CD14-positive monocyte (primary cell): ENCODE data around the gene KDM4C. TPM values are rescaled to one million over a fixed set of nuclear protein-coding genes. Genes with fewer than 3 reads are reported as not detected.

Source experiments
- DNase-seq, 3 donors: peaks; one replicate each; pipeline ENCODE4 v3.0.0-alpha.2; 2011 to 2022
- H2AFZ ChIP-seq: 2 replicates; pipeline ENCODE4 v1.6.0; 2012; ENCODE audit warnings: mild to moderate bottlenecking, low read depth, low read length, inconsistent platforms; ENCODE audit not compliant: insufficient read depth, poor library complexity, severe bottlenecking
- H3K27ac ChIP-seq, 2 donors: 1 replicate in 1 of 2; 2 replicates in 1 of 2; pipeline ENCODE4 v1.5.1; 2012 to 2013; ENCODE audit warnings: low read length in 2 of 2, control low read depth in 1 of 2, inconsistent platforms in 1 of 2, low read depth in 1 of 2, mild to moderate bottlenecking in 1 of 2
- H3K27me3 ChIP-seq, 2 donors: one replicate each; pipeline versions ENCODE4 v1.6.0 to v1.6.1; 2011 to 2013; ENCODE audit warnings: low read length in 2 of 2; ENCODE audit not compliant: control insufficient read depth in 2 of 2, insufficient read depth in 2 of 2
- H3K36me3 ChIP-seq, 2 donors: replicated peaks in 1 of 2; 1 replicate in 1 of 2; 2 replicates in 1 of 2; pipeline versions ENCODE4 v1.5.1 to v1.6.1; 2012 to 2013; ENCODE audit warnings: low read length in 2 of 2, control low read depth in 1 of 2, inconsistent platforms in 1 of 2, mild to moderate bottlenecking in 1 of 2; ENCODE audit not compliant: insufficient read depth in 2 of 2, control insufficient read depth in 1 of 2
- H3K4me1 ChIP-seq, 2 donors: 1 replicate in 1 of 2; 2 replicates in 1 of 2; pipeline versions ENCODE4 v1.5.1 to v1.6.1; 2012 to 2013; ENCODE audit warnings: low read length in 2 of 2, control low read depth in 1 of 2, inconsistent platforms in 1 of 2, mild to moderate bottlenecking in 1 of 2, moderate library complexity in 1 of 2; ENCODE audit not compliant: insufficient read depth in 2 of 2, control insufficient read depth in 1 of 2
- H3K4me2 ChIP-seq: replicated peaks from 2 replicates; pipeline ENCODE3; 2012; ENCODE audit warnings: low read length, moderate library complexity, mild to moderate bottlenecking; ENCODE audit not compliant: poor library complexity, severe bottlenecking; ENCODE audit errors: extremely low read depth
- H3K4me3 ChIP-seq, 3 experiments: fragments of 200-600 bp in 1 of 3; sonication (generic) in 1 of 3; replicated peaks in 1 of 3; 1 replicate in 2 of 3; 2 replicates in 1 of 3; pipeline ENCODE4 v1.5.1; 2011 to 2013; ENCODE audit warnings: low read length in 3 of 3, mild to moderate bottlenecking in 3 of 3, control low read depth in 2 of 3, low read depth in 2 of 3, inconsistent platforms in 1 of 3, moderate library complexity in 1 of 3
- H3K79me2 ChIP-seq: 2 replicates; pipeline ENCODE4 v1.6.0; 2012; ENCODE audit warnings: mild to moderate bottlenecking, control low read depth, inconsistent platforms, low read length, moderate library complexity; ENCODE audit not compliant: insufficient read depth
- H3K9ac ChIP-seq: 2 replicates; pipeline ENCODE4 v1.6.0; 2017; ENCODE audit warnings: low read length, mild to moderate bottlenecking; ENCODE audit not compliant: insufficient read depth, poor library complexity, severe bottlenecking
- H3K9me3 ChIP-seq, 2 donors: replicated peaks in 1 of 2; 1 replicate in 1 of 2; 2 replicates in 1 of 2; pipeline versions ENCODE4 v1.5.1 to v1.6.1; 2012 to 2013; ENCODE audit warnings: low read length in 2 of 2, control low read depth in 1 of 2; ENCODE audit not compliant: control insufficient read depth in 1 of 2, insufficient read depth in 1 of 2
- H4K20me1 ChIP-seq: 2 replicates; pipeline ENCODE4 v1.6.0; 2012; ENCODE audit warnings: mild to moderate bottlenecking, low read length, control low read depth, moderate library complexity; ENCODE audit not compliant: insufficient read depth
- H3K27ac Mint-ChIP-seq, 7 donors: one replicate each; pipeline ENCODE4 v1.8.0; 2020; ENCODE audit warnings: mild to moderate bottlenecking in 7 of 7, mixed read lengths in 7 of 7, moderate library complexity in 6 of 7, inconsistent platforms in 2 of 7
- H3K27me3 Mint-ChIP-seq, 3 donors: one replicate each; pipeline ENCODE4 v1.8.0; 2021 to 2022; ENCODE audit warnings: low read depth in 3 of 3, mild to moderate bottlenecking in 3 of 3, mixed read lengths in 3 of 3, moderate library complexity in 3 of 3, inconsistent platforms in 1 of 3
- H3K36me3 Mint-ChIP-seq, 2 donors: one replicate each; pipeline ENCODE4 v1.8.0; 2020; ENCODE audit warnings: mixed read lengths in 2 of 2, inconsistent platforms in 1 of 2, mild to moderate bottlenecking in 1 of 2
- H3K4me1 Mint-ChIP-seq: one replicate; pipeline ENCODE4 v1.8.0; 2020; ENCODE audit warnings: mild to moderate bottlenecking, mixed read lengths
- H3K4me3 Mint-ChIP-seq, 2 donors: one replicate each; pipeline ENCODE4 v1.8.0; 2020; ENCODE audit warnings: mild to moderate bottlenecking in 2 of 2, mixed read lengths in 2 of 2, moderate library complexity in 1 of 2
- H3K9me3 Mint-ChIP-seq, 7 donors: one replicate each; pipeline ENCODE4 v1.8.0; 2020 to 2022; ENCODE audit warnings: mixed read lengths in 7 of 7, mild to moderate bottlenecking in 6 of 7, moderate library complexity in 6 of 7, inconsistent platforms in 2 of 7
- WGBS: methylation state at CpG from one replicate; pipeline ENCODE4 v1.1.5; 2013; ENCODE audit warnings: missing lambda C conversion rate; ENCODE audit not compliant: insufficient coverage; 5-methylcytosine and 5-hydroxymethylcytosine counted together
- intact Hi-C, 2 donors: fragments of 100-400 bp; cut with micrococcal nuclease; formaldehyde crosslinking; loops; one replicate each; pipeline versions ENCODE4 v1.15.0 to v1.15.1; 2023
- polyA plus RNA-seq, 3 donors: library from polyadenylated mRNA; depleted of rRNA in 1 of 3; unstranded in 2 of 3; stranded (reverse) in 1 of 3; fragments of 300-500 nt in 2 of 3; fragments of >200 nt in 1 of 3; fragmentation: Illumina TruSeq in 2 of 3; gene quantifications; 1 replicate in 2 of 3; 2 replicates in 1 of 3; pipeline ENCODE4 v1.2.3, GENCODE V29; 2012 to 2021
- TF ChIP-seq, protein P1 (sequence below): fragments of 200-600 bp; IDR thresholded peaks from one replicate; pipeline ENCODE4 v1.8.0; 2022; ENCODE audit warnings: antibody characterized with exemption, mild to moderate bottlenecking

KDM4C gene
- polyA plus RNA-seq, 3 donors = 15.2 to 36.2 (median 17.1) TPM

DNA sequence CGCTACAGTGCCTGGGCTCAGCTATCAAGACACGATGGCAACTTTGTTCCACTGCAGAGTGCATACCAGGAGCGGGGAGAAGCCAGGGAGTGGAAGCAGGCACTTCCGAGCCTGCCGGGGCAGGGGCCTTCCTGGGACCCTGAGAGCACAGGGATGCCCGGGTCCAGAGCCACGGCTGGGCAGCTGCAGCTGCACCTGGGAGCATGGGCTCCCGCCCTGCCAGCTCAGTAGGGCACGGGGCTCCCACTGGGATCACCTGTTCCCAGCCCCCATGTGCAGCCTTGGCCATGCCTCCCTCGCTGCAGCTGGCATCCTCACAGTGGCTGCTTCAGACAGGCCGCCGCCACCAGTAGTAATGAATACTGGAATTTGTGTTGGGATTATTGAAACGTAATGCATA, 391.5 kb downstream of the KDM4C start:
- peaks cover 0 to 6% of the 10 kb centered on the region in 2 donors for H3K9me3 ChIP-seq
- intact Hi-C loops = no loop called here
- no peak overlapping the region for H3K4me2 ChIP-seq
- H3K4me1 Mint-ChIP-seq = peaks cover 24% of the 10 kb centered on the region
- H3K27me3 Mint-ChIP-seq = peaks cover 0 to 2% (median 0%) of the 10 kb centered on the region in 3 donors
- H3K4me1 ChIP-seq = peaks cover 24 to 25% of the 10 kb centered on the region in 2 donors
- TF ChIP-seq, protein P1, sequence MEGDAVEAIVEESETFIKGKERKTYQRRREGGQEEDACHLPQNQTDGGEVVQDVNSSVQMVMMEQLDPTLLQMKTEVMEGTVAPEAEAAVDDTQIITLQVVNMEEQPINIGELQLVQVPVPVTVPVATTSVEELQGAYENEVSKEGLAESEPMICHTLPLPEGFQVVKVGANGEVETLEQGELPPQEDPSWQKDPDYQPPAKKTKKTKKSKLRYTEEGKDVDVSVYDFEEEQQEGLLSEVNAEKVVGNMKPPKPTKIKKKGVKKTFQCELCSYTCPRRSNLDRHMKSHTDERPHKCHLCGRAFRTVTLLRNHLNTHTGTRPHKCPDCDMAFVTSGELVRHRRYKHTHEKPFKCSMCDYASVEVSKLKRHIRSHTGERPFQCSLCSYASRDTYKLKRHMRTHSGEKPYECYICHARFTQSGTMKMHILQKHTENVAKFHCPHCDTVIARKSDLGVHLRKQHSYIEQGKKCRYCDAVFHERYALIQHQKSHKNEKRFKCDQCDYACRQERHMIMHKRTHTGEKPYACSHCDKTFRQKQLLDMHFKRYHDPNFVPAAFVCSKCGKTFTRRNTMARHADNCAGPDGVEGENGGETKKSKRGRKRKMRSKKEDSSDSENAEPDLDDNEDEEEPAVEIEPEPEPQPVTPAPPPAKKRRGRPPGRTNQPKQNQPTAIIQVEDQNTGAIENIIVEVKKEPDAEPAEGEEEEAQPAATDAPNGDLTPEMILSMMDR = no peak
- H3K27ac ChIP-seq = peak overlapping the region in 1 of 2 donors; percentile 30
- peak overlapping the region; percentile 34 for H3K9ac ChIP-seq
- DNase-seq = no peak
- H2AFZ ChIP-seq = no peak overlapping the region
- H3K27me3 ChIP-seq = no peaks in the 10 kb centered on the region
- H3K9me3 Mint-ChIP-seq = peaks cover 0 to 5% (median 3%) of the 10 kb centered on the region in 7 donors
- 97% methylated on average over 12 of the region's 13 CpGs for WGBS
- no peak overlapping the region for H3K4me3 Mint-ChIP-seq
- no peak overlapping the region for H3K4me3 ChIP-seq
- H3K36me3 Mint-ChIP-seq = peaks cover 48 to 59% of the 10 kb centered on the region in 2 donors
- no peaks in the 10 kb centered on the region for H3K79me2 ChIP-seq
- peaks cover 3% of the 10 kb centered on the region for H4K20me1 ChIP-seq
- H3K36me3 ChIP-seq = peaks cover 10 to 38% of the 10 kb centered on the region in 2 donors
- peak overlapping the region in 2 of 7 donors; percentile 73 to 79 for H3K27ac Mint-ChIP-seq

DNA sequence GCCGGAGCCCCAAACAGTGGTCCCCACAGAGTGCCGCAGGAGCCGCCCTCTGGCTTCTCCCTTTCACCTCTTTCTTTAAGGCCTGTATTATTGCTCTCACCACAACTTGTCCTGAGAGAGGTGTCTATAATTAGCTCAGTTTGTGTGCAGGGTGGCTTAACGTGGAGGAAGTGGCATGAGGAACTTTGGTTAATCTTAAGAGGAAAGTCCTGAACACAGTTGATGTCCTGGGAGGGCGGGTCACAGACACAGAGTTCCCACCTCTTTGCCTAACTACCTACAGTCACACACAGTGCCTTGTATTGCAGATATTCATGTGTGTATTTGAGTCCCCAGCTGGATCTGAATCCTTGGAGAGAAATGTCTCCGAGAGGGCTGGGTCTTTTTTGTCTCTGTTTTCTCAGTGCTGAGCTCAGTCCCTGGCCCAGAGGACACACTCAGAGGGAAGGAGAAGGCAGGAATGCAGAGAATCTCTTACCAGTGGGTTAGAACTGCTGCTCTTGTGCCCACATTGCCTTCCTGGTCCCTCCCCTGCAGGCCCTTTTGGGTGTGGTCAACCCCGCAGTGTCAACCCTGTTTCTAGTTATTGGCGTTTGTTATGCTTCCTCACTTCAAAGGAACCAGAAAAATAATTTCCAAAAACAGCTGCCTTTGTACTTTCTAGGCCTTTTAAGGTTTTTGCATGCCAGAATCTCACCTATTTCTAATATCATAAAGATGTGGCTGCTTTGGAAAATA, 392.5 kb downstream of the KDM4C start:
- Histone ChIP-seq H3K36me3 (peaks cover 10 to 31% of the 10 kb centered on the region in 2 donors), H3K4me2 (peak overlapping the region; percentile 57), H3K9me3 (peaks cover 0 to 6% of the 10 kb centered on the region in 2 donors), H3K27me3 (no peaks in the 10 kb centered on the region), H3K9ac (peak overlapping the region; percentile 34), H3K79me2 (no peaks in the 10 kb centered on the region), H4K20me1 (peaks cover 3% of the 10 kb centered on the region), H2AFZ (no peak overlapping the region), H3K27ac (peak overlapping the region; percentile 29 to 42), H3K4me1 (peaks cover 24 to 25% of the 10 kb centered on the region in 2 donors), H3K4me3 (peak overlapping the region in 1 of 3 experiments; percentile 38)
- Mint-ChIP-seq H3K9me3 (peaks cover 0 to 5% (median 3%) of the 10 kb centered on the region in 7 donors), H3K27ac (peak overlapping the region; percentile 50 to 88 (median 79)), H3K4me1 (peaks cover 24% of the 10 kb centered on the region), H3K36me3 (peaks cover 41 to 50% of the 10 kb centered on the region in 2 donors), H3K4me3 (peak overlapping the region in 1 of 2 donors; percentile 79), H3K27me3 (peaks cover 0 to 2% (median 0%) of the 10 kb centered on the region in 3 donors)
- DNase-seq = peak; percentile 6 to 20 (median 12)
- intact Hi-C loops = no loop called here
- TF ChIP-seq, protein P1 = no peak
- WGBS = 0% methylated on average over 2 of the region's 8 CpGs
